Stomach (tissue), 4 donors: ENCODE results near the gene GSG1L2.

ENCODE experiments used
- CTCF ChIP-seq, 7 experiments: fragments of 450-650 bp in 4 of 7; fragments of 200-600 bp in 3 of 7; sonication (generic) in 3 of 7; IDR thresholded peaks; one replicate each; pipeline ENCODE4 v1.5.1; 2016 to 2019; ENCODE audit warnings: antibody characterized with exemption in 7 of 7, control low read depth in 2 of 7, mild to moderate bottlenecking in 1 of 7
- POLR2A ChIP-seq, 4 donors: fragments of 450-650 bp; IDR thresholded peaks; one replicate each; pipeline ENCODE4 v1.6.1; 2016; ENCODE audit warnings: antibody characterized with exemption in 4 of 4, control low read depth in 2 of 4, mild to moderate bottlenecking in 1 of 4, moderate library complexity in 1 of 4
- POLR2AphosphoS5 ChIP-seq, 3 donors: sonication (generic); formaldehyde crosslinking; IDR thresholded peaks; one replicate each; pipeline ENCODE4 v1.6.1; 2016; ENCODE audit warnings: antibody characterized with exemption in 3 of 3

DNA sequence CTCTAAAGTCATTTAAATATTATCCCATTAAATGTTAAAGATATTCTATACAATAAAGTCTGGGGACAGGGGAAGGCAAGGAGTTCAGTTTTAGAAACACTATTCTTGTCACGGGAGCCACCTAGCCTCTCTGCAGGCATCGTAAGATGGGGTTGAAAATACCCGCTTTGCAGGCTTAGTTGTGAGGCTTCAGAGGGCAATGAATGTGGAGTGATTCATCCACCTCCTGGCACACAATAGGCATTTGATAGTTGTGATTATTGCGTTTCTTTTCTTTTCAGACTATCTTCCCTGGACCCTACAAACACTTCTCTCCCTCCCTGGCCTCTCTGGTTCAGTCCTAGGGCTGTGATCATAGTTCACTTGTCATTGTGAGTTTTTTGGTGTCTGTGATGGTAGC lies 23.4 kb upstream of the GSG1L2 start:
- TF ChIP-seq CTCF (IDR thresholded peaks at IDR 0.05) (no peak), POLR2A (IDR thresholded peaks at IDR 0.05) (no peak), POLR2AphosphoS5 (IDR thresholded peaks at IDR 0.05) (no peak)
